ENCODE measurements around the gene RPL5.

DNA sequence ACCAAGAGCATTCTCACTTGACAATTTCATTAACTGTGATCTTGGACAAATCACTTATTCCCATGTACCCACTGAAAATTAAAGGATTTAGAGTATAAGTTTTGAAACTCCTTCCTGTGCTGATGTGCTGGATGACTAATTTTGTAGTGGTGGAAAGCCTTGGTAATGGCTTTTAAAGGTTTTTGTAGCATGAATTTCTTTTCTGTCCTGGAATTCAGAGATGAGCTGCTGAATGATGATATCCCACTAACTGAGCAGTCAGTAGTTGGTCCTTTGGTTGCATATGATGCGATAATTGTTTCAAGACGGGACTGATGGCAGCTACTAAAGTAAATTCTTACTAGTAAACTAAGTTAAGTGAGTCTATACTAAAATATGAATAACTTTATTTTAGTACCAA, 5.2 kb downstream of the RPL5 start:
- TF ChIP-seq SP1 (IDR thresholded peaks at IDR 0.05; ENCODE audit: low read depth), result no peak
- TF ChIP-seq JUND (IDR thresholded peaks at IDR 0.05), result no peak
- TF ChIP-seq, protein P1, sequence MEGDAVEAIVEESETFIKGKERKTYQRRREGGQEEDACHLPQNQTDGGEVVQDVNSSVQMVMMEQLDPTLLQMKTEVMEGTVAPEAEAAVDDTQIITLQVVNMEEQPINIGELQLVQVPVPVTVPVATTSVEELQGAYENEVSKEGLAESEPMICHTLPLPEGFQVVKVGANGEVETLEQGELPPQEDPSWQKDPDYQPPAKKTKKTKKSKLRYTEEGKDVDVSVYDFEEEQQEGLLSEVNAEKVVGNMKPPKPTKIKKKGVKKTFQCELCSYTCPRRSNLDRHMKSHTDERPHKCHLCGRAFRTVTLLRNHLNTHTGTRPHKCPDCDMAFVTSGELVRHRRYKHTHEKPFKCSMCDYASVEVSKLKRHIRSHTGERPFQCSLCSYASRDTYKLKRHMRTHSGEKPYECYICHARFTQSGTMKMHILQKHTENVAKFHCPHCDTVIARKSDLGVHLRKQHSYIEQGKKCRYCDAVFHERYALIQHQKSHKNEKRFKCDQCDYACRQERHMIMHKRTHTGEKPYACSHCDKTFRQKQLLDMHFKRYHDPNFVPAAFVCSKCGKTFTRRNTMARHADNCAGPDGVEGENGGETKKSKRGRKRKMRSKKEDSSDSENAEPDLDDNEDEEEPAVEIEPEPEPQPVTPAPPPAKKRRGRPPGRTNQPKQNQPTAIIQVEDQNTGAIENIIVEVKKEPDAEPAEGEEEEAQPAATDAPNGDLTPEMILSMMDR (IDR thresholded peaks at IDR 0.05 in 2 of 3, conservative IDR thresholded peaks at IDR 0.05 in 1 of 3; ENCODE audit: borderline replicate concordance in 1 of 3, insufficient read depth in 1 of 3, low read depth in 2 of 3, low read length in 2 of 3), result no peak
- no peak for TF ChIP-seq EZH2phosphoT487 (IDR thresholded peaks at IDR 0.05; ENCODE audit: borderline replicate concordance)
- no peak for TF ChIP-seq POLR2AphosphoS5 (IDR thresholded peaks at IDR 0.05; ENCODE audit: low read depth, low read length)
- no peak for TF ChIP-seq SIN3A (IDR thresholded peaks at IDR 0.05; ENCODE audit: low read depth)
- no peak for TF ChIP-seq POLR2A (IDR thresholded peaks at IDR 0.05; ENCODE audit: borderline replicate concordance, extremely low read depth, insufficient read depth, insufficient read length)
- no peak for TF ChIP-seq SRF (IDR thresholded peaks at IDR 0.05; ENCODE audit: low read depth)
- no peak for TF ChIP-seq EZH2 (IDR thresholded peaks at IDR 0.05)
- no peak for TF ChIP-seq ELF1 (IDR thresholded peaks at IDR 0.05; ENCODE audit: borderline replicate concordance, low read depth)
- TF ChIP-seq, protein P2, sequence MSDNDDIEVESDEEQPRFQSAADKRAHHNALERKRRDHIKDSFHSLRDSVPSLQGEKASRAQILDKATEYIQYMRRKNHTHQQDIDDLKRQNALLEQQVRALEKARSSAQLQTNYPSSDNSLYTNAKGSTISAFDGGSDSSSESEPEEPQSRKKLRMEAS (IDR thresholded peaks at IDR 0.05), result no peak
- TF ChIP-seq, protein P3, sequence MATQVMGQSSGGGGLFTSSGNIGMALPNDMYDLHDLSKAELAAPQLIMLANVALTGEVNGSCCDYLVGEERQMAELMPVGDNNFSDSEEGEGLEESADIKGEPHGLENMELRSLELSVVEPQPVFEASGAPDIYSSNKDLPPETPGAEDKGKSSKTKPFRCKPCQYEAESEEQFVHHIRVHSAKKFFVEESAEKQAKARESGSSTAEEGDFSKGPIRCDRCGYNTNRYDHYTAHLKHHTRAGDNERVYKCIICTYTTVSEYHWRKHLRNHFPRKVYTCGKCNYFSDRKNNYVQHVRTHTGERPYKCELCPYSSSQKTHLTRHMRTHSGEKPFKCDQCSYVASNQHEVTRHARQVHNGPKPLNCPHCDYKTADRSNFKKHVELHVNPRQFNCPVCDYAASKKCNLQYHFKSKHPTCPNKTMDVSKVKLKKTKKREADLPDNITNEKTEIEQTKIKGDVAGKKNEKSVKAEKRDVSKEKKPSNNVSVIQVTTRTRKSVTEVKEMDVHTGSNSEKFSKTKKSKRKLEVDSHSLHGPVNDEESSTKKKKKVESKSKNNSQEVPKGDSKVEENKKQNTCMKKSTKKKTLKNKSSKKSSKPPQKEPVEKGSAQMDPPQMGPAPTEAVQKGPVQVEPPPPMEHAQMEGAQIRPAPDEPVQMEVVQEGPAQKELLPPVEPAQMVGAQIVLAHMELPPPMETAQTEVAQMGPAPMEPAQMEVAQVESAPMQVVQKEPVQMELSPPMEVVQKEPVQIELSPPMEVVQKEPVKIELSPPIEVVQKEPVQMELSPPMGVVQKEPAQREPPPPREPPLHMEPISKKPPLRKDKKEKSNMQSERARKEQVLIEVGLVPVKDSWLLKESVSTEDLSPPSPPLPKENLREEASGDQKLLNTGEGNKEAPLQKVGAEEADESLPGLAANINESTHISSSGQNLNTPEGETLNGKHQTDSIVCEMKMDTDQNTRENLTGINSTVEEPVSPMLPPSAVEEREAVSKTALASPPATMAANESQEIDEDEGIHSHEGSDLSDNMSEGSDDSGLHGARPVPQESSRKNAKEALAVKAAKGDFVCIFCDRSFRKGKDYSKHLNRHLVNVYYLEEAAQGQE (IDR thresholded peaks at IDR 0.05; ENCODE audit: low read depth), result no peak
- TF ChIP-seq ZNF274 (IDR thresholded peaks at IDR 0.05; ENCODE audit: low read depth, low read length), result no peak
- TF ChIP-seq EGR1 (IDR thresholded peaks at IDR 0.05; ENCODE audit: low read depth), result no peak

Measured in HCT116 (cell line).